Measurements from ENCODE around the gene ANKRD1.

ANKRD1 gene

GRCh38 chr10:90912174-90912573, 8.7 kb downstream of the ANKRD1 start:
- no peak for DNase-seq

- DNase-seq, result peak in 3 of 5 experiments; percentile 13 to 74 (median 17)
Observed at GRCh38 chr10:90911133-90912051, 9.5 kb downstream of the ANKRD1 start.

- peak in 1 of 5 experiments; percentile 7 for DNase-seq
Observed at GRCh38 chr10:90906596-90906995, 14.3 kb downstream of the ANKRD1 start.

- DNase-seq, result peak in 1 of 5 experiments; percentile 40
Observed at GRCh38 chr10:90905925-90906324, 15.0 kb downstream of the ANKRD1 start.

- DNase-seq, result peak in 1 of 5 experiments; percentile 19
Observed at GRCh38 chr10:90896916-90897315, 24.0 kb downstream of the ANKRD1 start.

GRCh38 chr10:90893190-90893589, 27.7 kb downstream of the ANKRD1 start:
- DNase-seq, result no peak

- no peak for DNase-seq
Observed at GRCh38 chr10:90890347-90890746, 30.5 kb downstream of the ANKRD1 start.

GRCh38 chr10:90889636-90890035, 31.3 kb downstream of the ANKRD1 start:
- DNase-seq, result no peak

GRCh38 chr10:90888387-90888786, 32.5 kb downstream of the ANKRD1 start:
- no peak for DNase-seq

GRCh38 chr10:90887555-90887954, 33.3 kb downstream of the ANKRD1 start:
- DNase-seq, result no peak

GRCh38 chr10:90885176-90885575, 35.7 kb downstream of the ANKRD1 start:
- DNase-seq, result no peak

GRCh38 chr10:90884431-90884830, 36.5 kb downstream of the ANKRD1 start:
- no peak for DNase-seq

GRCh38 chr10:90880059-90880719, 40.7 kb downstream of the ANKRD1 start:
- peak in 2 of 5 experiments; percentile 6 to 60 for DNase-seq

- peak in 1 of 5 experiments; percentile 6 for DNase-seq
Observed at GRCh38 chr10:90879062-90879461, 41.8 kb downstream of the ANKRD1 start.

GRCh38 chr10:90872648-90873020, 48.3 kb downstream of the ANKRD1 start:
- DNase-seq, result peak in 1 of 5 experiments; percentile 74

GRCh38 chr10:90871766-90872647, 48.9 kb downstream of the ANKRD1 start, which contains the start of gene RPP30:
Gene RPP30 (plus strand): TSS chr10:90871974. CDS start chr10:90871987, 13 bp downstream.
- DNase-seq, result peak; percentile 62 to 85 (median 72)

GRCh38 chr10:90871279-90871765, 49.6 kb downstream of the ANKRD1 start:
- DNase-seq, result peak in 3 of 5 experiments; percentile 11 to 76 (median 22)

- no peak for DNase-seq
Observed at GRCh38 chr10:90866050-90866598, 54.8 kb downstream of the ANKRD1 start.

GRCh38 chr10:90865401-90865800, 55.5 kb downstream of the ANKRD1 start:
- peak in 1 of 5 experiments; percentile 8 for DNase-seq

- DNase-seq, result peak in 1 of 5 experiments; percentile 1
Observed at GRCh38 chr10:90862908-90863514, 57.9 kb downstream of the ANKRD1 start.
